CD14-positive monocyte (primary cell): ENCODE measurements around the gene ETS1. TPM values are rescaled to one million over a fixed set of nuclear protein-coding genes. Genes with fewer than 3 reads are reported as not detected.

ENCODE experiments used
- DNase-seq, 3 donors: peaks; one replicate each; pipeline ENCODE4 v3.0.0-alpha.2; 2011 to 2022
- H2AFZ ChIP-seq: 2 replicates; pipeline ENCODE4 v1.6.0; 2012; ENCODE audit warnings: mild to moderate bottlenecking, low read depth, low read length, inconsistent platforms; ENCODE audit not compliant: insufficient read depth, poor library complexity, severe bottlenecking
- H3K27ac ChIP-seq, 2 donors: 1 replicate in 1 of 2; 2 replicates in 1 of 2; pipeline ENCODE4 v1.5.1; 2012 to 2013; ENCODE audit warnings: low read length in 2 of 2, control low read depth in 1 of 2, inconsistent platforms in 1 of 2, low read depth in 1 of 2, mild to moderate bottlenecking in 1 of 2
- H3K27me3 ChIP-seq, 2 donors: one replicate each; pipeline versions ENCODE4 v1.6.0 to v1.6.1; 2011 to 2013; ENCODE audit warnings: low read length in 2 of 2; ENCODE audit not compliant: control insufficient read depth in 2 of 2, insufficient read depth in 2 of 2
- H3K36me3 ChIP-seq, 2 donors: replicated peaks in 1 of 2; 1 replicate in 1 of 2; 2 replicates in 1 of 2; pipeline versions ENCODE4 v1.5.1 to v1.6.1; 2012 to 2013; ENCODE audit warnings: low read length in 2 of 2, control low read depth in 1 of 2, inconsistent platforms in 1 of 2, mild to moderate bottlenecking in 1 of 2; ENCODE audit not compliant: insufficient read depth in 2 of 2, control insufficient read depth in 1 of 2
- H3K4me1 ChIP-seq, 2 donors: 1 replicate in 1 of 2; 2 replicates in 1 of 2; pipeline versions ENCODE4 v1.5.1 to v1.6.1; 2012 to 2013; ENCODE audit warnings: low read length in 2 of 2, control low read depth in 1 of 2, inconsistent platforms in 1 of 2, mild to moderate bottlenecking in 1 of 2, moderate library complexity in 1 of 2; ENCODE audit not compliant: insufficient read depth in 2 of 2, control insufficient read depth in 1 of 2
- H3K4me2 ChIP-seq: replicated peaks from 2 replicates; pipeline ENCODE3; 2012; ENCODE audit warnings: low read length, moderate library complexity, mild to moderate bottlenecking; ENCODE audit not compliant: poor library complexity, severe bottlenecking; ENCODE audit errors: extremely low read depth
- H3K4me3 ChIP-seq, 3 experiments: fragments of 200-600 bp in 1 of 3; sonication (generic) in 1 of 3; replicated peaks in 1 of 3; 1 replicate in 2 of 3; 2 replicates in 1 of 3; pipeline ENCODE4 v1.5.1; 2011 to 2013; ENCODE audit warnings: low read length in 3 of 3, mild to moderate bottlenecking in 3 of 3, control low read depth in 2 of 3, low read depth in 2 of 3, inconsistent platforms in 1 of 3, moderate library complexity in 1 of 3
- H3K79me2 ChIP-seq: 2 replicates; pipeline ENCODE4 v1.6.0; 2012; ENCODE audit warnings: mild to moderate bottlenecking, control low read depth, inconsistent platforms, low read length, moderate library complexity; ENCODE audit not compliant: insufficient read depth
- H3K9ac ChIP-seq: 2 replicates; pipeline ENCODE4 v1.6.0; 2017; ENCODE audit warnings: low read length, mild to moderate bottlenecking; ENCODE audit not compliant: insufficient read depth, poor library complexity, severe bottlenecking
- H3K9me3 ChIP-seq, 2 donors: replicated peaks in 1 of 2; 1 replicate in 1 of 2; 2 replicates in 1 of 2; pipeline versions ENCODE4 v1.5.1 to v1.6.1; 2012 to 2013; ENCODE audit warnings: low read length in 2 of 2, control low read depth in 1 of 2; ENCODE audit not compliant: control insufficient read depth in 1 of 2, insufficient read depth in 1 of 2
- H4K20me1 ChIP-seq: 2 replicates; pipeline ENCODE4 v1.6.0; 2012; ENCODE audit warnings: mild to moderate bottlenecking, low read length, control low read depth, moderate library complexity; ENCODE audit not compliant: insufficient read depth
- H3K27ac Mint-ChIP-seq, 7 donors: one replicate each; pipeline ENCODE4 v1.8.0; 2020; ENCODE audit warnings: mild to moderate bottlenecking in 7 of 7, mixed read lengths in 7 of 7, moderate library complexity in 6 of 7, inconsistent platforms in 2 of 7
- H3K27me3 Mint-ChIP-seq, 3 donors: one replicate each; pipeline ENCODE4 v1.8.0; 2021 to 2022; ENCODE audit warnings: low read depth in 3 of 3, mild to moderate bottlenecking in 3 of 3, mixed read lengths in 3 of 3, moderate library complexity in 3 of 3, inconsistent platforms in 1 of 3
- H3K36me3 Mint-ChIP-seq, 2 donors: one replicate each; pipeline ENCODE4 v1.8.0; 2020; ENCODE audit warnings: mixed read lengths in 2 of 2, inconsistent platforms in 1 of 2, mild to moderate bottlenecking in 1 of 2
- H3K4me1 Mint-ChIP-seq: one replicate; pipeline ENCODE4 v1.8.0; 2020; ENCODE audit warnings: mild to moderate bottlenecking, mixed read lengths
- H3K4me3 Mint-ChIP-seq, 2 donors: one replicate each; pipeline ENCODE4 v1.8.0; 2020; ENCODE audit warnings: mild to moderate bottlenecking in 2 of 2, mixed read lengths in 2 of 2, moderate library complexity in 1 of 2
- H3K9me3 Mint-ChIP-seq, 7 donors: one replicate each; pipeline ENCODE4 v1.8.0; 2020 to 2022; ENCODE audit warnings: mixed read lengths in 7 of 7, mild to moderate bottlenecking in 6 of 7, moderate library complexity in 6 of 7, inconsistent platforms in 2 of 7
- CTCF ChIP-seq: fragments of 200-600 bp; IDR thresholded peaks from one replicate; pipeline ENCODE4 v1.8.0; 2022; ENCODE audit warnings: antibody characterized with exemption, mild to moderate bottlenecking
- whole genome bisulfite sequencing: methylation state at CpG from one replicate; pipeline ENCODE4 v1.1.5; 2013; ENCODE audit warnings: missing lambda C conversion rate; ENCODE audit not compliant: insufficient coverage; 5-methylcytosine and 5-hydroxymethylcytosine counted together
- intact Hi-C, 2 donors: fragments of 100-400 bp; cut with micrococcal nuclease; formaldehyde crosslinking; loops; one replicate each; pipeline versions ENCODE4 v1.15.0 to v1.15.1; 2023
- polyA plus RNA-seq, 3 donors: library from polyadenylated mRNA; depleted of rRNA in 1 of 3; unstranded in 2 of 3; stranded (reverse) in 1 of 3; fragments of 300-500 nt in 2 of 3; fragments of >200 nt in 1 of 3; fragmentation: Illumina TruSeq in 2 of 3; gene quantifications; 1 replicate in 2 of 3; 2 replicates in 1 of 3; pipeline ENCODE4 v1.2.3, GENCODE V29; 2012 to 2021

ETS1 gene
- polyA plus RNA-seq, 3 donors: 0.67 to 1.6 (median 1.6) TPM

GRCh38 chr11:128524172-128524571 is 63.2 kb downstream of the ETS1 start:
- peaks cover 0 to 2% (median 0%) of the 10 kb centered on the region in 7 donors for H3K9me3 Mint-ChIP-seq
- H4K20me1 ChIP-seq: no peaks in the 10 kb centered on the region
- no CpG with 5 or more reads among the region's 4 CpGs for WGBS
- intact Hi-C loops: loop anchor here in 1 of 2 donors (5.0 kb wide), 1 partner anchor 108 kb away; no protein-coding TSS in a partner anchor
- peaks cover 21 to 29% of the 10 kb centered on the region in 2 donors for H3K4me1 ChIP-seq
- H3K36me3 Mint-ChIP-seq: no peaks in the 10 kb centered on the region
- H3K4me2 ChIP-seq: no peak overlapping the region
- peaks cover 42% of the 10 kb centered on the region for H3K4me1 Mint-ChIP-seq
- H3K36me3 ChIP-seq: no peaks in the 10 kb centered on the region
- H3K27me3 ChIP-seq: peaks cover 0 to 12% of the 10 kb centered on the region in 2 donors
- peaks cover 4% of the 10 kb centered on the region for H3K79me2 ChIP-seq
- H3K4me3 Mint-ChIP-seq: no peak overlapping the region
- no peak for TF ChIP-seq CTCF
- DNase-seq: no peak
- no peak overlapping the region for H3K27ac ChIP-seq
- H3K9ac ChIP-seq: no peak overlapping the region
- H3K27me3 Mint-ChIP-seq: peaks cover 12 to 20% (median 13%) of the 10 kb centered on the region in 3 donors
- H3K9me3 ChIP-seq: no peaks in the 10 kb centered on the region
- no peak overlapping the region for H2AFZ ChIP-seq
- no peak overlapping the region for H3K4me3 ChIP-seq
- peak overlapping the region in 1 of 7 donors; percentile 8 for H3K27ac Mint-ChIP-seq

GRCh38 chr11:128523641-128524040 is 63.7 kb downstream of the ETS1 start:
- Mint-ChIP-seq H3K4me1 (peaks cover 42% of the 10 kb centered on the region), H3K9me3 (peaks cover 0 to 2% (median 0%) of the 10 kb centered on the region in 7 donors), H3K36me3 (no peaks in the 10 kb centered on the region), H3K4me3 (no peak overlapping the region), H3K27ac (no peak overlapping the region), H3K27me3 (peaks cover 12 to 19% (median 13%) of the 10 kb centered on the region in 3 donors)
- Histone ChIP-seq H3K27ac (no peak overlapping the region), H3K9me3 (no peaks in the 10 kb centered on the region), H4K20me1 (no peaks in the 10 kb centered on the region), H3K4me1 (peaks cover 21 to 29% of the 10 kb centered on the region in 2 donors), H2AFZ (no peak overlapping the region), H3K4me3 (no peak overlapping the region), H3K36me3 (no peaks in the 10 kb centered on the region), H3K27me3 (peaks cover 0 to 12% of the 10 kb centered on the region in 2 donors), H3K79me2 (peaks cover 4% of the 10 kb centered on the region), H3K4me2 (no peak overlapping the region), H3K9ac (no peak overlapping the region)
- DNase-seq: peak in 1 of 3 donors; percentile 14
- no peak for TF ChIP-seq CTCF
- intact Hi-C loops: loop anchor here in 1 of 2 donors (2.0 to 5.0 kb wide), 2 partner anchors 29 to 109 kb away; no protein-coding TSS in a partner anchor
- WGBS: 100% methylated on average over 1 of the region's 2 CpGs
